Naive thymus-derived CD4-positive, alpha-beta T cell (primary cell): Measurements from ENCODE around the gene WDR46. TPM values are rescaled to one million over a fixed set of nuclear protein-coding genes. Genes with fewer than 3 reads are reported as not detected.

ENCODE experiments used
- ATAC-seq: fragments of 150-1000 bp; cut with Tn5 transposase; 2 replicates; pipeline ENCODE4 v1.10.0; 2021; ENCODE audit warnings: mild to moderate bottlenecking, moderate library complexity
- CTCF ChIA-PET: fragments of 350-600 bp; sonication (Branson Sonifier 250); formaldehyde crosslinking; loops from one replicate; lab custom pipeline; 2021; ENCODE audit warnings: antibody characterized with exemption; lab: Charles Lee
- POLR2A ChIA-PET: fragments of 350-600 bp; sonication (Branson Sonifier 250); formaldehyde crosslinking; loops from one replicate; lab custom pipeline; 2021; ENCODE audit warnings: antibody characterized with exemption, inconsistent platforms; lab: Charles Lee
- DNase-seq, 9 donors: peaks; one replicate each; pipeline versions ENCODE4 v3.0.0 to v3.0.0-alpha.2; 2020 to 2022; ENCODE audit warnings: mixed read lengths in 1 of 9
- H3K27ac ChIP-seq: one replicate; pipeline ENCODE4 v1.7.0; 2013; ENCODE audit warnings: mild to moderate bottlenecking, low read depth, low read length, moderate library complexity
- H3K27me3 ChIP-seq, 2 donors: one replicate each; pipeline ENCODE4 v1.7.0; 2013; ENCODE audit warnings: low read length in 2 of 2, mild to moderate bottlenecking in 2 of 2, moderate library complexity in 2 of 2; ENCODE audit not compliant: control insufficient read depth in 2 of 2, insufficient read depth in 2 of 2
- H3K36me3 ChIP-seq, 3 experiments: 1 replicate in 2 of 3; 2 replicates in 1 of 3; pipeline ENCODE4 v1.7.0; 2013; ENCODE audit warnings: low read length in 3 of 3, mild to moderate bottlenecking in 3 of 3, moderate library complexity in 1 of 3; ENCODE audit not compliant: insufficient read depth in 3 of 3, control insufficient read depth in 2 of 3
- H3K4me1 ChIP-seq, 2 donors: one replicate each; pipeline ENCODE4 v1.7.0; 2013; ENCODE audit warnings: low read length in 2 of 2, mild to moderate bottlenecking in 2 of 2, moderate library complexity in 1 of 2; ENCODE audit not compliant: control insufficient read depth in 2 of 2, insufficient read depth in 2 of 2
- H3K4me3 ChIP-seq: 2 replicates; pipeline ENCODE4 v1.7.0; 2013; ENCODE audit warnings: mild to moderate bottlenecking, low read length
- H3K9me3 ChIP-seq, 3 experiments: 1 replicate in 2 of 3; 2 replicates in 1 of 3; pipeline ENCODE4 v1.7.0; 2013; ENCODE audit warnings: low read length in 3 of 3; ENCODE audit not compliant: control insufficient read depth in 2 of 3
- H3K27ac Mint-ChIP-seq, 9 donors: one replicate each; pipeline ENCODE4 v1.8.0; 2020 to 2022; ENCODE audit warnings: mixed read lengths in 9 of 9, mild to moderate bottlenecking in 8 of 9, moderate library complexity in 5 of 9, inconsistent platforms in 2 of 9
- H3K27me3 Mint-ChIP-seq, 5 donors: one replicate each; pipeline ENCODE4 v1.8.0; 2021 to 2022; ENCODE audit warnings: mixed read lengths in 5 of 5, mild to moderate bottlenecking in 1 of 5
- H3K36me3 Mint-ChIP-seq, 5 donors: one replicate each; pipeline ENCODE4 v1.8.0; 2020 to 2022; ENCODE audit warnings: mixed read lengths in 5 of 5, mild to moderate bottlenecking in 3 of 5, inconsistent platforms in 1 of 5
- H3K4me1 Mint-ChIP-seq, 7 donors: one replicate each; pipeline ENCODE4 v1.8.0; 2020 to 2022; ENCODE audit warnings: mixed read lengths in 7 of 7, mild to moderate bottlenecking in 3 of 7, inconsistent platforms in 1 of 7
- H3K4me3 Mint-ChIP-seq, 10 donors: one replicate each; pipeline ENCODE4 v1.8.0; 2020 to 2022; ENCODE audit warnings: mild to moderate bottlenecking in 10 of 10, mixed read lengths in 10 of 10, moderate library complexity in 6 of 10, inconsistent platforms in 2 of 10
- H3K9me3 Mint-ChIP-seq, 11 donors: one replicate each; pipeline ENCODE4 v1.8.0; 2020 to 2022; ENCODE audit warnings: mixed read lengths in 11 of 11, mild to moderate bottlenecking in 4 of 11, inconsistent platforms in 1 of 11, moderate library complexity in 1 of 11
- intact Hi-C, 2 donors: fragments of 100-400 bp; cut with micrococcal nuclease; formaldehyde crosslinking; loops; one replicate each; pipeline ENCODE4 v1.15.1; 2023
- microRNA-seq: library from miRNA; unstranded; fragments of <30 nt; microRNA quantifications from one replicate; pipeline ENCODE4 v1.2.0, GENCODE V29; 2022; ENCODE audit warnings: borderline microRNAs expressed
- polyA plus RNA-seq, 2 donors: library from polyadenylated mRNA; unstranded; fragments of 300-500 nt; fragmentation: Illumina TruSeq; gene quantifications; one replicate each; pipeline ENCODE4 v1.2.3, GENCODE V29; 2021
- total RNA-seq, 6 experiments: library from RNA in 5 of 6; stranded (reverse) in 5 of 6; gene quantifications; 1 replicate in 5 of 6; 2 replicates in 1 of 6; pipeline ENCODE4 v1.2.3 and lab custom pipeline; 2021 to 2026

Gene WDR46
- total and polyA plus RNA-seq, 7 experiments from 2014 or later, result 25.3 to 82.9 (median 54.4) TPM

GRCh38 chr6:33241968-33242367 is 47.1 kb downstream of the WDR46 start:
- Mint-ChIP-seq H3K27me3 (peaks cover 0 to 38% (median 5%) of the 10 kb centered on the region in 5 donors), H3K4me3 (peak overlapping the region in 6 of 10 donors; percentile 6 to 49 (median 28)), H3K36me3 (no peaks in the 10 kb centered on the region), H3K4me1 (peaks cover 2 to 11% (median 7%) of the 10 kb centered on the region in 7 donors), H3K27ac (peak overlapping the region in 4 of 9 donors; percentile 8 to 67 (median 17)), H3K9me3 (no peaks in the 10 kb centered on the region)
- Histone ChIP-seq H3K36me3 (no peaks in the 10 kb centered on the region), H3K4me1 (no peaks in the 10 kb centered on the region), H3K9me3 (no peaks in the 10 kb centered on the region), H3K27me3 (no peaks in the 10 kb centered on the region), H3K27ac (no peak overlapping the region), H3K4me3 (no peak overlapping the region)
- CTCF ChIA-PET, result no interaction called here
- no peak for ATAC-seq
- intact Hi-C loops, result no loop called here
- peak in 2 of 9 donors; percentile 7 to 11 for DNase-seq
- POLR2A ChIA-PET, result no interaction called here

GRCh38 chr6:33237741-33238140 is 51.3 kb downstream of the WDR46 start:
- ATAC-seq (no peak), DNase-seq (no peak)
- H3K27me3 Mint-ChIP-seq, result peaks cover 14 to 52% (median 22%) of the 10 kb centered on the region in 5 donors
- Histone ChIP-seq H3K27me3 (no peaks in the 10 kb centered on the region), H3K9me3 (no peaks in the 10 kb centered on the region), H3K27ac (no peak overlapping the region), H3K36me3 (no peaks in the 10 kb centered on the region), H3K4me3 (no peak overlapping the region), H3K4me1 (no peaks in the 10 kb centered on the region)
- H3K9me3 Mint-ChIP-seq, result no peaks in the 10 kb centered on the region
- H3K4me3 Mint-ChIP-seq, result no peak overlapping the region
- H3K27ac Mint-ChIP-seq, result no peak overlapping the region
- intact Hi-C loops, result no loop called here
- peaks cover 2 to 11% (median 7%) of the 10 kb centered on the region in 7 donors for H3K4me1 Mint-ChIP-seq
- no peaks in the 10 kb centered on the region for H3K36me3 Mint-ChIP-seq
- ChIA-PET POLR2A (interaction anchor here (0.6 to 1.3 kb wide), 2 partner anchors 29 to 236 kb away, joined by 3 to 4 read pairs; no protein-coding TSS in a partner anchor), CTCF (no interaction called here)

- H3K27me3 Mint-ChIP-seq, result peaks cover 15 to 51% (median 22%) of the 10 kb centered on the region in 5 donors
- intact Hi-C loops, result no loop called here
- Histone ChIP-seq H3K4me1 (no peaks in the 10 kb centered on the region), H3K36me3 (no peaks in the 10 kb centered on the region), H3K27ac (no peak overlapping the region), H3K9me3 (no peaks in the 10 kb centered on the region), H3K4me3 (no peak overlapping the region), H3K27me3 (no peaks in the 10 kb centered on the region)
- DNase-seq, result no peak
- no peaks in the 10 kb centered on the region for H3K36me3 Mint-ChIP-seq
- CTCF ChIA-PET, result no interaction called here
- H3K4me1 Mint-ChIP-seq, result peaks cover under 1 to 4% (median 3%) of the 10 kb centered on the region in 7 donors
- no peak for ATAC-seq
- H3K9me3 Mint-ChIP-seq, result no peaks in the 10 kb centered on the region
- H3K27ac Mint-ChIP-seq, result peak overlapping the region in 1 of 9 donors; percentile 32
- H3K4me3 Mint-ChIP-seq, result no peak overlapping the region
- POLR2A ChIA-PET, result interaction anchor here (1.4 kb wide), 1 partner anchor 12 kb away, joined by 5 read pairs; no protein-coding TSS in a partner anchor
These were observed 52.2 kb downstream of the WDR46 start for GRCh38 chr6:33236852-33237251.

DNA sequence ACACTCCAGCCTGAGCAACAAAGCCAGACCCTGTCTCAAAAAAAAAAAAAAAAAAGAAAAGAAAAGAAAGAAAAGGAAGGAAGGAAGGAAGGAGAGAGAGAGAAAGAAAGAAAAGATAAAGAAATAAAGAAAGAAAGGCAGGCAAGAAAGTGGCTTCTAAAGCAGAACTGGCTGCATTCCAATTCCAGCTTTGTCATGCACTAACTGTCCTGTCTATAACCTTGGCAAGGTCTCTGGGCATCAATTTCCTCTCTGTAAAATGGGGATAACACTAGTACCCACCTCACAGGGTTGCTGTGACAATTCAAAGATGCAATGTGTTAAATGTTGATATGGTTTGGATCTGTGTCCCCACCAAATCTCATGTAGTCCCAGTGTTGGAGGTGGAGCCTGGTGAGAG is 52.7 kb downstream of the WDR46 start:
- Mint-ChIP-seq H3K4me1 (no peaks in the 10 kb centered on the region), H3K4me3 (no peak overlapping the region), H3K27me3 (peaks cover 21 to 54% (median 25%) of the 10 kb centered on the region in 5 donors), H3K36me3 (no peaks in the 10 kb centered on the region), H3K9me3 (no peaks in the 10 kb centered on the region), H3K27ac (peak overlapping the region in 1 of 9 donors; percentile 6)
- intact Hi-C loops, result no loop called here
- ATAC-seq (no peak), DNase-seq (no peak)
- Histone ChIP-seq H3K36me3 (no peaks in the 10 kb centered on the region), H3K27ac (no peak overlapping the region), H3K9me3 (no peaks in the 10 kb centered on the region), H3K27me3 (no peaks in the 10 kb centered on the region), H3K4me3 (no peak overlapping the region), H3K4me1 (no peaks in the 10 kb centered on the region)
- POLR2A ChIA-PET, result interaction anchor here (1.4 kb wide), 2 partner anchors 13 to 28 kb away, joined by 4 to 5 read pairs; partner anchors contain the start of gene RING1
- CTCF ChIA-PET, result interaction anchor here (1.6 kb wide), 1 partner anchor 12 kb away, joined by 5 read pairs; no protein-coding TSS in a partner anchor

DNA sequence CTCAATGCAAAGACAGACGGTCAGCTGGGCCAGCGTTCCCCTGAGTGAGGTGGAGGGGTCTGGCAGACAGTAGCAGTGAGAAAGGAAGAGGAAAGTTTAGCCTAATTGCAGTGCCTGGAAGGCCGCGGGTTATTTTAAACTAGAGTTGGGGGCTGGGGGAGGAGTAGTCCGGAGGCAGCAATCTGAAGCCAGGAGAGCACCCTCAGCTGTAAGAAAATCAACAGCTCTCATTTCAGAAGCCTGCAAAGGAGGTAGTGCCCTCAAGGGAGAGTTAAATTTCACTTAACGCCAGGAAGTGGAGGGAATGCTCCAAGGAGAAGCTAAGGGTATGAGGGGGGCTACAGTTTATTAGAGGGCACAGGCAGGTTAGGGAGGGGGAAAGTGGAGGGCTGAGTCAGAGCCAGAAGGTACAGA is 53.8 kb downstream of the WDR46 start:
- no peaks in the 10 kb centered on the region for H3K9me3 ChIP-seq
- H3K4me3 ChIP-seq, result no peak overlapping the region
- H3K27me3 Mint-ChIP-seq, result peaks cover 23 to 58% (median 28%) of the 10 kb centered on the region in 5 donors
- no peak for ATAC-seq
- intact Hi-C loops, result no loop called here
- H3K4me1 ChIP-seq, result no peaks in the 10 kb centered on the region
- H3K27me3 ChIP-seq, result no peaks in the 10 kb centered on the region
- no peak overlapping the region for H3K4me3 Mint-ChIP-seq
- no peaks in the 10 kb centered on the region for H3K36me3 ChIP-seq
- no peak for DNase-seq
- no peak overlapping the region for H3K27ac Mint-ChIP-seq
- no peak overlapping the region for H3K27ac ChIP-seq
- ChIA-PET POLR2A (interaction anchor here (1.4 kb wide), 2 partner anchors 14 to 27 kb away, joined by 4 to 5 read pairs; partner anchors contain the start of gene RING1), CTCF (interaction anchor here (1.6 kb wide), 1 partner anchor 13 kb away, joined by 5 read pairs; no protein-coding TSS in a partner anchor)
- no peaks in the 10 kb centered on the region for H3K36me3 Mint-ChIP-seq
- no peaks in the 10 kb centered on the region for H3K9me3 Mint-ChIP-seq
- H3K4me1 Mint-ChIP-seq, result no peaks in the 10 kb centered on the region

Small RNA genes within 50 kb of the gene (microRNA-seq; reads per million reads assigned to microRNA genes)
- not detected for gene MIR6834
- gene MIR6873, result not detected

Other genes with a start within 250 kb of the WDR46 start
- 100 to 1,000 TPM in 2 of 5 experiments, 10 to 100 TPM in 3; 20.2 to 295 (median 45.6) TPM for gene HLA-DPA1, start 215.6 kb downstream of the WDR46 start, total RNA-seq
- 10 to 100 TPM; 21.1 to 67.0 TPM for gene HLA-DPA1, start 215.6 kb downstream of the WDR46 start, polyA plus RNA-seq
- 100 to 1,000 TPM in 1 of 5 experiments, 10 to 100 TPM in 4; 13.7 to 308 (median 43.3) TPM for gene HLA-DPB1, start 213.2 kb downstream of the WDR46 start, total RNA-seq
- gene HLA-DPB1, start 213.2 kb downstream of the WDR46 start, polyA plus RNA-seq, result 10 to 100 TPM; 24.9 to 87.6 TPM
- 1 to 10 TPM in 3 of 5 experiments, under 1 TPM in 2; 0.51 to 3.5 (median 2.5) TPM for gene COL11A2, start 96.8 kb downstream of the WDR46 start, total RNA-seq
- gene COL11A2, start 96.8 kb downstream of the WDR46 start, polyA plus RNA-seq, result under 1 TPM in 1 of 2 donors, not detected in 1; 0.26 TPM
- gene RXRB, start 88.6 kb downstream of the WDR46 start, total RNA-seq, result 100 to 1,000 TPM in 1 of 5 experiments, 10 to 100 TPM in 4; 50.3 to 103 (median 76.2) TPM
- gene RXRB, start 88.6 kb downstream of the WDR46 start, polyA plus RNA-seq, result 1 to 10 TPM; 7.6 to 9.4 TPM
- gene SLC39A7, start 88.4 kb downstream of the WDR46 start, total RNA-seq, result 10 to 100 TPM; 19.1 to 51.9 (median 27.9) TPM
- gene SLC39A7, start 88.4 kb downstream of the WDR46 start, polyA plus RNA-seq, result 10 to 100 TPM; 23.3 to 24.8 TPM
- 10 to 100 TPM in 4 of 5 experiments, 1 to 10 TPM in 1; 9.7 to 19.5 (median 10.7) TPM for gene HSD17B8, start 84.6 kb downstream of the WDR46 start, total RNA-seq
- 10 to 100 TPM; 62.6 to 67.0 TPM for gene HSD17B8, start 84.6 kb downstream of the WDR46 start, polyA plus RNA-seq
- 10 to 100 TPM; 36.2 to 47.2 (median 44.5) TPM for gene RING1, start 80.7 kb downstream of the WDR46 start, total RNA-seq
- 10 to 100 TPM in 1 of 2 donors, 1 to 10 TPM in 1; 9.5 to 10.4 TPM for gene RING1, start 80.7 kb downstream of the WDR46 start, polyA plus RNA-seq
- 100 to 1,000 TPM in 2 of 5 experiments, 10 to 100 TPM in 3; 74.3 to 110 (median 90.5) TPM for gene VPS52, start 17.4 kb downstream of the WDR46 start, total RNA-seq
- gene VPS52, start 17.4 kb downstream of the WDR46 start, polyA plus RNA-seq, result 10 to 100 TPM; 15.5 to 26.8 TPM
- 1,000 to 10,000 TPM; 2,454 to 4,896 (median 3,431) TPM for gene RPS18, start 17.2 kb downstream of the WDR46 start, total RNA-seq
- gene RPS18, start 17.2 kb downstream of the WDR46 start, polyA plus RNA-seq, result over 10,000 TPM in 1 of 2 donors, 1,000 to 10,000 TPM in 1; 8,513 to 10,735 TPM
- 10 to 100 TPM; 12.9 to 48.0 (median 18.2) TPM for gene B3GALT4, start 12.1 kb downstream of the WDR46 start, total RNA-seq
- gene B3GALT4, start 12.1 kb downstream of the WDR46 start, polyA plus RNA-seq, result 10 to 100 TPM; 18.9 to 27.3 TPM
- 10 to 100 TPM; 14.6 to 73.2 (median 35.5) TPM for gene PFDN6, start 362 bp upstream of the WDR46 start, total RNA-seq
- gene PFDN6, start 362 bp upstream of the WDR46 start, polyA plus RNA-seq, result 10 to 100 TPM; 26.5 to 36.3 TPM
- 10 to 100 TPM; 45.7 to 76.8 (median 67.4) TPM for gene RGL2, start 9.7 kb upstream of the WDR46 start, total RNA-seq
- 10 to 100 TPM in 1 of 2 donors, 1 to 10 TPM in 1; 4.1 to 11.5 TPM for gene RGL2, start 9.7 kb upstream of the WDR46 start, polyA plus RNA-seq
- 100 to 1,000 TPM; 196 to 386 (median 240) TPM for gene TAPBP, start 24.8 kb upstream of the WDR46 start, total RNA-seq
- gene TAPBP, start 24.8 kb upstream of the WDR46 start, polyA plus RNA-seq, result 100 to 1,000 TPM; 296 to 334 TPM
- 10 to 100 TPM; 15.5 to 30.1 (median 20.5) TPM for gene ZBTB22, start 28.5 kb upstream of the WDR46 start, total RNA-seq
- gene ZBTB22, start 28.5 kb upstream of the WDR46 start, polyA plus RNA-seq, result 10 to 100 TPM; 15.6 TPM
- gene DAXX, start 33.7 kb upstream of the WDR46 start, total RNA-seq, result 10 to 100 TPM; 36.4 to 81.6 (median 79.6) TPM
- gene DAXX, start 33.7 kb upstream of the WDR46 start, polyA plus RNA-seq, result 100 to 1,000 TPM in 1 of 2 donors, 10 to 100 TPM in 1; 69.4 to 133 TPM
- 10 to 100 TPM in 1 of 5 experiments, 1 to 10 TPM in 3, under 1 TPM in 1; 0.65 to 87.9 (median 1.6) TPM for gene KIFC1, start 102.6 kb upstream of the WDR46 start, total RNA-seq
- gene KIFC1, start 102.6 kb upstream of the WDR46 start, polyA plus RNA-seq, result under 1 TPM; 0.18 to 0.92 TPM
- gene PHF1, start 121.8 kb upstream of the WDR46 start, total RNA-seq, result 100 to 1,000 TPM in 4 of 5 experiments, 10 to 100 TPM in 1; 37.8 to 356 (median 235) TPM
- 10 to 100 TPM; 58.6 to 88.3 TPM for gene PHF1, start 121.8 kb upstream of the WDR46 start, polyA plus RNA-seq
- 100 to 1,000 TPM; 148 to 235 (median 158) TPM for gene CUTA, start 128.9 kb upstream of the WDR46 start, total RNA-seq
- gene CUTA, start 128.9 kb upstream of the WDR46 start, polyA plus RNA-seq, result 100 to 1,000 TPM; 389 to 466 TPM
- 10 to 100 TPM; 35.5 to 94.1 (median 57.9) TPM for gene SYNGAP1, start 130.8 kb upstream of the WDR46 start, total RNA-seq
- 1 to 10 TPM in 1 of 2 donors, under 1 TPM in 1; 0.48 to 2.3 TPM for gene SYNGAP1, start 130.8 kb upstream of the WDR46 start, polyA plus RNA-seq
- 10 to 100 TPM in 1 of 5 experiments, 1 to 10 TPM in 4; 3.3 to 14.0 (median 9.8) TPM for gene ZBTB9, start 165.3 kb upstream of the WDR46 start, total RNA-seq
- gene ZBTB9, start 165.3 kb upstream of the WDR46 start, polyA plus RNA-seq, result 10 to 100 TPM in 1 of 2 donors, 1 to 10 TPM in 1; 6.9 to 15.2 TPM